A673 (cell line): ENCODE results near the gene OR5H15. TPM values are rescaled to one million over a fixed set of nuclear protein-coding genes. Genes with fewer than 3 reads are reported as not detected.

Experiments used
- BruUV-seq: library from RNA; stranded (reverse); fragments of 400-500 nt; replicated peaks from 2 replicates; lab custom pipeline; 2021; lab: Mats Ljungman, UMichigan
- CTCF ChIA-PET: fragments of 300-600 bp; sonication (Branson Sonifier 250); formaldehyde crosslinking; loops from one replicate; lab custom pipeline; 2022; ENCODE audit warnings: antibody characterized with exemption; lab: Charles Lee
- POLR2A ChIA-PET: fragments of 300-600 bp; sonication (Branson Sonifier 250); formaldehyde crosslinking; loops from one replicate; lab custom pipeline; 2022; ENCODE audit warnings: antibody characterized with exemption; ENCODE audit not compliant: low non-redundant PET; lab: Charles Lee
- DNase-seq: peaks from one replicate; pipeline ENCODE4 v3.0.0-alpha.2; 2015; ENCODE audit warnings: low spot score
- H3K27ac ChIP-seq: fragments of 200-600 bp; sonication (generic); 2 replicates; pipeline ENCODE4 v1.5.1; 2016; ENCODE audit warnings: mixed run types, low read depth, mild to moderate bottlenecking, mixed read lengths, antibody characterized with exemption, low read length; ENCODE audit not compliant: poor library complexity, severe bottlenecking
- H3K27me3 ChIP-seq: fragments of 200-600 bp; sonication (generic); replicated peaks from 2 replicates; pipeline ENCODE4 v1.6.1; 2017; ENCODE audit warnings: mixed run types, low read depth, mild to moderate bottlenecking, mixed read lengths, antibody characterized with exemption, low read length; ENCODE audit not compliant: insufficient read depth, poor library complexity
- H3K36me3 ChIP-seq: fragments of 200-600 bp; sonication (generic); 2 replicates; pipeline ENCODE4 v1.6.1; 2016; ENCODE audit warnings: mixed run types, mild to moderate bottlenecking, mixed read lengths, antibody characterized with exemption, low read length; ENCODE audit not compliant: insufficient read depth, poor library complexity, severe bottlenecking
- H3K4me1 ChIP-seq: fragments of 200-600 bp; sonication (generic); 2 replicates; pipeline ENCODE4 v1.6.1; 2017; ENCODE audit warnings: mixed run types, mild to moderate bottlenecking, mixed read lengths, antibody characterized with exemption, low read length; ENCODE audit not compliant: insufficient read depth, poor library complexity, severe bottlenecking
- H3K4me3 ChIP-seq: fragments of 200-600 bp; sonication (generic); 2 replicates; pipeline ENCODE4 v1.5.1; 2016; ENCODE audit warnings: low read depth, mixed run types, mild to moderate bottlenecking, mixed read lengths, low read length; ENCODE audit not compliant: poor library complexity, severe bottlenecking
- H3K9me3 ChIP-seq: fragments of 200-600 bp; sonication (generic); 2 replicates; pipeline ENCODE4 v1.6.1; 2016; ENCODE audit warnings: mixed run types, low read depth, mild to moderate bottlenecking, mixed read lengths, antibody characterized with exemption, low read length; ENCODE audit not compliant: poor library complexity, severe bottlenecking
- CTCF ChIP-seq: fragments of 300-800, 200-600 bp; sonication (generic); conservative IDR thresholded peaks from 2 replicates; pipeline ENCODE4 v1.5.1; 2017; ENCODE audit warnings: low read depth, mild to moderate bottlenecking, antibody characterized with exemption, low read length, moderate library complexity, mixed read lengths
- EZH2 ChIP-seq: fragments of 200-600 bp; sonication (generic); IDR thresholded peaks from 2 replicates; pipeline ENCODE4 v1.6.1; 2017; ENCODE audit warnings: borderline replicate concordance, low read depth, mild to moderate bottlenecking, mixed read lengths, antibody characterized with exemption, low read length; ENCODE audit not compliant: poor library complexity, severe bottlenecking
- intact Hi-C: fragments of 100-400 bp; cut with micrococcal nuclease; formaldehyde crosslinking; loops from one replicate; pipeline ENCODE4 v1.10.0; 2022; ENCODE audit not compliant: unreplicated experiment
- total RNA-seq: library from RNA; stranded (reverse); gene quantifications from 2 replicates; pipeline ENCODE4 v1.2.3, GENCODE V29; 2021

OR5H15 gene
- total RNA-seq, 1 experiment from 2014 or later: not detected

- CTCF ChIA-PET: no interaction called here
- no peak for TF ChIP-seq CTCF
- TF ChIP-seq EZH2: no peak
- POLR2A ChIA-PET: no interaction called here
- intact Hi-C loops: no loop called here
- no peaks in the 10 kb centered on the region for H3K27me3 ChIP-seq
- BruUV-seq: no TSS peak
- no peaks in the 10 kb centered on the region for H3K36me3 ChIP-seq
- no peak for DNase-seq
- no peak overlapping the region for H3K27ac ChIP-seq
- H3K9me3 ChIP-seq: no peaks in the 10 kb centered on the region
- H3K4me3 ChIP-seq: no peak overlapping the region
- H3K4me1 ChIP-seq: no peaks in the 10 kb centered on the region
These were observed 42.7 kb downstream of the OR5H15 start for GRCh38 chr3:98209244-98209643.

- no TSS peak for BruUV-seq
- H3K4me1 ChIP-seq: no peaks in the 10 kb centered on the region
- POLR2A ChIA-PET: no interaction called here
- TF ChIP-seq CTCF (no peak), EZH2 (no peak)
- CTCF ChIA-PET: no interaction called here
- intact Hi-C loops: no loop called here
- DNase-seq: no peak
- H3K36me3 ChIP-seq: no peaks in the 10 kb centered on the region
- H3K4me3 ChIP-seq: no peak overlapping the region
- H3K27me3 ChIP-seq: peaks cover 10% of the 10 kb centered on the region
- no peak overlapping the region for H3K27ac ChIP-seq
- no peaks in the 10 kb centered on the region for H3K9me3 ChIP-seq
These were observed 46.8 kb downstream of the OR5H15 start for GRCh38 chr3:98213276-98213675.

- no TSS peak for BruUV-seq
- H3K36me3 ChIP-seq: no peaks in the 10 kb centered on the region
- CTCF ChIA-PET: no interaction called here
- no peaks in the 10 kb centered on the region for H3K4me1 ChIP-seq
- H3K27ac ChIP-seq: no peak overlapping the region
- peaks cover 10% of the 10 kb centered on the region for H3K27me3 ChIP-seq
- POLR2A ChIA-PET: no interaction called here
- H3K9me3 ChIP-seq: no peaks in the 10 kb centered on the region
- DNase-seq: no peak
- TF ChIP-seq CTCF: no peak
- no peak for TF ChIP-seq EZH2
- intact Hi-C loops: no loop called here
- no peak overlapping the region for H3K4me3 ChIP-seq
These were observed 48.6 kb downstream of the OR5H15 start for GRCh38 chr3:98215051-98215450.

Other genes starting within 250 kb of the OR5H15 start
- 28.4 and 29.1 TPM in 2 replicates for gene RIOX2, start 194.3 kb upstream of the OR5H15 start, total RNA-seq
- not detected in 2 replicates for gene GABRR3, start 131.4 kb upstream of the OR5H15 start, total RNA-seq
- gene OR5AC2, start 79.5 kb upstream of the OR5H15 start, total RNA-seq: not detected in 2 replicates
- gene OR5H1, start 36.0 kb upstream of the OR5H15 start, total RNA-seq: not detected in 2 replicates
- gene OR5H14, start 19.2 kb upstream of the OR5H15 start, total RNA-seq: not detected in 2 replicates
- not detected in 2 replicates for gene OR5H6, start 97.5 kb downstream of the OR5H15 start, total RNA-seq
- not detected in 2 replicates for gene OR5H2, start 115.8 kb downstream of the OR5H15 start, total RNA-seq
- gene OR5K4, start 187.2 kb downstream of the OR5H15 start, total RNA-seq: not detected in 2 replicates
- not detected in 2 replicates for gene OR5K3, start 224.0 kb downstream of the OR5H15 start, total RNA-seq